ENCODE results near the gene CCDC27.

Gene CCDC27

DNA sequence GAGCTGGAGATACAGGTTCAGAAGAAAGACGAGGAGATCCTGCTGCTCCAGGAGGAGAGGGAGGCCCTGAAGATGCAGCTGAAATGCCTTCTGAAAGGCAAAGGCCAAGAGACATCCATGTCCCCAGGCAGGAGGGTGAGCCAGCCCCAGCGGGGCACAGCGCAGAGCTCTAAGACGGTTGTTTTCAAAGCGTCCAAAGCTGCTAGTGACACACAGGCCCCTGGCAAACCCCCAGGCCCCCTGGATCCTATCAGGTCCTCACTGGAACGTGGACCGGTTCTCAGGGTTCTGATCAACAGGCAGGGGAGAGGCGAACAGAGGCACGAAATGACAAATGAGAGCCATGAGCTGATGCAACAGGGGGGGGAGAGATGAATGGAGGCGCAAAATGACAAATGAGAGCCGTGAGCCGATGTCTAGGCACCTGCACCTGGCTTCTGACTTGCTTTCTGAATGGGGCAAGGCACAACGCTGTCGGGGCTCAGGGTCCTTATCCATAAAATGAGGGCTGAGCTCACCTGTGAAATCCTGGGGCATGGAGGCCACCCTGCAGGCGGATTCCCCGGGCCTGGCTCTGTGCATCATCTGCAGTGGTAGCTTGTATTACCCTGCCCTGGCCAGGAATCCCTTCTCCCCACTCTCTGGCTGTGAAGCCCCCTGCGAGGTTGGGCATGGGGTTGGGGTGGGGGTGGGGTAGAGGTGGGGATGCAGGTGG lies 9.2 kb downstream of the CCDC27 start:
- no peak for DNase-seq

DNA sequence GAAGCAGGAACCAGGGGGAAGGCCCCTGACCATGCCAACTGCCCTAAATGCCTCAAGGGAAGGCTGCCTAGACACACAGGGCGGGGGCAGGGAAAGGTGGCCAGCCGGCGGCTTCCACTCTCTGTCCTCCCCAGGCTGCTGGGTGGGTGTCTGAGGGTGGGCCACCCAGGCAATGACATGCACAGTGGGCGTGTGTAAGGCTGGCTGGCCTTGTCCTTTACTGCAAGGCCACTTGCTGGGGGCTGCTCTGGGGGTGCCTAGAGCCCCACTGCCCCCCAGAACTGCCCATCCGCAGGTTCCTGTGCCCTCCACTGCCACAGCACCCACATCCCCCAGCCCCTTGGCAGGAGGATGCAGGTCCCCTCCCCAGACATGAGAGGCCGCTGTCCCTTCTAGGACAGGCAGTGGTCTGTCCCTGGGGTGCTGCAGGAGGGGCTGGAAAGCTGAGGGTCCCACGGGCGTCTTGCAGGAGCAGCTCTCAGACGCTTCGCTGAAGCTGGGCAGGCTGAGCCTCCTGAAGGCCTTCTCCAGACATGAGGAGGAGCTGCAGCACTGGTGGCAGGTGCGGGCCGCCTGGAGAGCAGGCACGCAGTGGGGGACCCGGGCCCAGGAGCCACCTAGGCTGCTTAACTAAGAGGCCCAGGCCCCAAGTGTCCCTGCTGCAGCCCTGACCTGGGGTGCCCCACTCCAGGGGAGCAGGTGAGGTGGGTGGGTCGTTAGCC lies 10.1 kb downstream of the CCDC27 start:
- no peak for DNase-seq

DNA sequence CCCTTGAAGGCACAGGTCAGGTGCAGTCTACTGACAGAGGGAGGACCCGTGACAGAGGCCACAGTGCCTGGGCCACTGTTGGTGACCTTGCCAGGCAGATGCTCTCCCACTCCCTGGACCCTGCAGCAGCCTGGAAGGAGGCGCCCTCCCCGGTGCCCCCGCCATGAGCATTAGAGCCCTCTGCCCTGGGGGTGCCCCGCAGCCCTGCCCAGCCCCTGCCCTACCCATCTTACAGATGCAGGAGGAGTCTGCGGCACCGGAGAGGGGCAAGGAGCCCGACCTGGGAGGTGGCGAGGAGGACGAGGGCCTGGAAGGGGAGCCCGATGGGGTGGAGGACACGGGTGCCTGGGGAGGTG lies 10.6 kb downstream of the CCDC27 start:
- no peak for DNase-seq

DNA sequence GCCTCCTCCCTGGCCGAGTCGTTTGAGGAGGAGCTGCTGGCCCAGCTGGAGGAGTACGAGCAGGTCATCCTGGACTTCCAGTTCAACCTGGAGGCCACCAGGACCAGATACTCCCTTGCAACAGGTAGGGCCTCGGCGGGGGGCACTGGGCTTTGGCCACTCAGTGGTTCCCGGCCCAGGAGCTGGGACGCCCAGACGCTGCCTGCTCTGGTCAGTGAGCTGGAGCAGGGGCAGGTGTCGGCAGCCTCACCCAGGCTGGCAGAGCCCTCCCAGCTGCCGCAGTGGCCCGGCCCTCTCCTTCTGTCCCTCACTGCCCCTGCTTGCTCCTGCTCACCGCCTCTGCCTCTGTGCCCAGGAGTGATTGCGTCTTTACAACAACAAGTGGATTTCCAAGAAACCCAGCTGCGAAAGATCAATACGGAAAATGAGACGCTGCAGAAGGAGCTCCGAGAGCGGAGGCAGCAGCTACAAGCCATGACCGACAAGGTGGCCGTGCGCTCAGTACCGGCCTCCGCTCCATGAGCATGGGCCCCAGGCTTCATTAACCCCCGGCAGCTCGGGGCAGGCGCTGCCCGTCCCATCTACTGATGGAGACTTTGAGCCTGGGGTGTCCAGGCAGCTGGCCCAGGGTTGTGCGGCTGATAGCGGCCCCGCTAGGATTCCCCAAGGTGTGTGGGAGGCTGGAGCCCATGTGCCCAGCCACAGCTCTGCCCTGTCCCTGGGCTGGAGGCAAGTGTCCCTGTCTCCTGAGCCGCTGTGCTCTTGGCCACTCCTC lies 11.3 kb downstream of the CCDC27 start:
- DNase-seq = no peak

DNA sequence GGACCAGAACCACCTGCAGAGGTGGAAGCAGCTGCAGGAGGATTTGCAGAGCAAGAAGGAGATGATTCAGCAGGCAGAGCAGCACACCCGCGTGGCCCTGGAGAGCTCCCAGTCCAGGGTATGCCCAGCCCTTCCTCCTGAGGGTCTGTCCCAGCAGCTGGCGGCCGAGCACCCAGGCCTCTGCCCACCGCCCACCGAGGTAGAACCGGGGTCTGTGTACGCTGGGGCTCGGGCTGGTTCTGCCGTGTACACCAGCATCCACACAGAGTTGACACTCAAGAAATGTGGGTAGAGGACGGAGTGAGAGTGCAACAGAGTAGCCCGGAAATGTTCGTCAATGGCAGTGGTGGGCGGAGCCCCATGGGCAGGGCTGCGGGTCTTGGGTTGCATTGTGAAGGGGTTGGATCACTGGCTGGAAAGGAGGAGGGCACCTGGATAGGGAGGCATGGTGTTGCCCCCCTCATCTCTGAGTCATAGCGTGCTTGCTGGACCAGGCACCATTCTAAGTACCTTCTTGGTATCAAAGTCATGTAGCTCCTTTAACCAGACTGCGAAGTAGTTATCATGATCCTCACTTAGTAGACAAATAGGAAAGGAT lies 15.2 kb downstream of the CCDC27 start:
- no peak for DNase-seq

DNA sequence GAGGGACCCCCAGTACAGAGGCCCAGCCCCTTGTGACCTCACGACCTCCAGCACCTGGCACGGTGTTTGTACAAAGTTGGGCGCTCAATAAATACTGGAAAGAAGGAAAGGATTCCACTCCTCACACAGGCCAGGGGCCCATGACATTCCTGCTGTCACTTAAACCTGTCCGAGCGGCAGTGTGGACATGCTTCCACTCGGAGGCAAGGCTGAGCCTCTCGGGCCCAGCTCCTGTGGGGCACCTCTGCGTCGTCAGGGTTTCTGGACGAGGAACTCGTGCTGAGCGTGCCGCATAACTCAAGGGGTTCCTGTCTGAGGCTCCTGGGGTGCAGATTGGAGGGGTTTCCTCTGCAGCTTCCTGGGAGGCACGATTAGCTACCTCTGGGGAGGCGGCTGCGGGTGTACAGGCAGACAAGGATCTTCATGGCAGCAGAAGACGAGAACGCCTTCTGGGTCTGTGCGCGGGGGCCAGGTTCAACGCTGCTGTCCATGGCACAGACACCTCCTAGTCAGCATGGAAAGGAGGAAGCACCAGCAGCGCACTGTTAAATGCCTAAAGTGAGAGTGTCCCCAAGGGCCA lies 16.7 kb downstream of the CCDC27 start:
- DNase-seq = no peak

DNA sequence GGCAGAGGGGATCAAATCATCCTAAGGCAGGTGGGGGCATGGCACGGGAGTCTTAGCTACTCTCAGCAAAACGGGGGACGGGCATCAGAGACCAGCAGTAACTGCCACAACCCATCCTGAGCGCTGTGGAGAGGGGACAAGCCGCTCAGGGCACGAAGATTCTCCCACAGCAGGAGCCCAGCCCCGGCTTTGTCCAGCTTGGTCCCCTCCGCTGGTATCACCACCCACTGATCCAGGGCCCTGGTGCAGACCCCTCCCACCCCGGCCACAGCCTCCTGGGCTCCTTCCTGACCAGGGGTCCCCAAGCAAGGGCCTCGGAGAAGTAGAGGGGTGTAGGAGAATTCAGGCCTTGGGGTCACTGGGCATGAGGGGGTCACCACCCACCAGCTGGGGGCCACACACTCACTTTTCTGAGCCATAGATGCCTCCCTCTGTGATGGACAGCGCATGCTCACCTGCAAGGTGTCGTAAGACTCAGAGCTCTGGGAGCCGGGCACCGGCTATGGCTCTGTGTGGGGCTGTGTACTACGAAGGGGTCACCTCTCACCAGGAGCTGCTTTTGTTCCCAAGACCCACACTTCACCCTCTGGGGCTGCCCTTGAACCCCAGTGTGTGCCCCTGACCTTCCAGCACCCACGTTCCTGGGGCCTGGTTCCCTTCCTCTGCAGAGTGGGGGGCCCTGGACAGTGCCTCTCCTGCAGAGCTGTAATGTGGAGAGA lies 18.0 kb downstream of the CCDC27 start:
- DNase-seq = no peak

DNA sequence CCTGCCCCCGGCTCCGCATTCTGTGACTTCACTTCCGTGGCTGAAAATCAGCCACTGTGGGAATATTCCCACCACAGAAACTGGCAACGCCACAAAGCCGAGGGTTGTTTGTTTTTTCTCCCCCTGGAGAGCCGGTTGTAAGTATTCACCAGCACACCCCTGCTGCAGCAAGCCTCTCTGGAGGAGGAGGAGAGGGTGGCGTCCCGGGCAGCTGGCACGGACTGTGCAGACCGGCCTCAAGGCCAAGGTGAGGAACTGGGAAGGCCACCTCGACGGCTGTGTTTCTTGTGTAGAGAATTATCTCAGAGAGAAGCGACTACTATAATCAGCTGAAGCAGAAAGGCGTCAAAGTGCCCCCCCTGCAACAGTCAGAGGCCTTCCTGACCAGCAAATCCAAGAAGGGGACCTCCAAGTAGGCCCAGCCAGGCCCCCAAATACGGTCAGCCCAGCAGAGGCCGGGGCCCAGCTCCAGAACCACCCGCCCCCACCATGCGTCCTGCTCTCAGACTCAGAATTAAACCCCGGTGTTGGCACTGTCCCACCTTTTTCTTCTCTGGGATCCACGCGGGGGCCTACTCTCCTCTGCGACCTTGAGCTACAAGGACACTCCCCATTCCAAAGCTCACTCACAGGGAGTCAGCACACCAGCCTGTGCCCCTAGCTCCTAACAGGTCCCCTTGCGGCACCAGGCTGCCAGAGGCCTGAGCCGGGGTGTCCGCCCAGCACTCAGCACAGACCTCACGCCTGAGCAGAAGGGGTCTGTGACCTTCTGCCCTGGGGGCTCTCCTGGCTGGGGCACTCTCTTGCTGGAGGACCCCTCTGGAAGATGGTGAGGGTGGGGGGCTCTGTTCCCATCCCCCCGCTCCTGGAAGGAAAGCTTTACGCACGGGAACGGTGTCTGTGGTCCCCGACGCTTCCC lies 19.1 kb downstream of the CCDC27 start:
- DNase-seq = no peak

DNA sequence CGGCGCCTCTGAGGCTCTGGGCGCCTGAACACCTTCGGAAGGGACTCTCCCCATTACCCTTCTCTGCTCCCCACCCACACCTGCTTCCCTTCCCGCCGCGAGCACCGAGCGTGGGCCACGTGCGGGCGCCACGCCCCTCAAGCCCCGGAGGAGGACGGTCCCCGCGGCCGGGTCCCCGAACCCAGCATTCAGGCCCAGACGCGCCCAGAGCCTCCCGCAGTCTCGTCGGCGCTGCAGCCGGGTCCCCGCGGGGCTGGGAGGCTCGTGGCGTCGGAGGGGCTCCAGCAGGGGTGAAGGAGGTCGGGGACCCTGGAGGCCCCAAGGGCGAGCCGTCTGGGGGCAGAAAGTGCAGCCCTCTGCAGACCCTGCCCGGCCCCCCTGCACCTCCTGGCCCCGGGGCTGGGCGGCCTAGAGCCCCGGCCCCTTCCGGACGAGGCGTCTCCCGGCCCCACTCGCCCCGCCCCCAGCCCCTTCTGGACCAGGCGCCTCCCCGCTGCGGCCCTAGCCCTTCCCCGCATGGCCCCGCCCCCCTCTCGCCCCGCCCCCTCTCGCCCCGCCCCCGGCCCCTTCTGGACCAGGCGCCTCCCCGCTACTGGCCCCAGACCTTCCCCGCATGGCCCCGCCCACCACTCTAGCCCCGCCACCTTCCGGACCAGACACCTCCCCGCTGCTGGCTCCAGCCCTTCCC lies 19.9 kb downstream of the CCDC27 start:
- peak; percentile 92 for DNase-seq

DNA sequence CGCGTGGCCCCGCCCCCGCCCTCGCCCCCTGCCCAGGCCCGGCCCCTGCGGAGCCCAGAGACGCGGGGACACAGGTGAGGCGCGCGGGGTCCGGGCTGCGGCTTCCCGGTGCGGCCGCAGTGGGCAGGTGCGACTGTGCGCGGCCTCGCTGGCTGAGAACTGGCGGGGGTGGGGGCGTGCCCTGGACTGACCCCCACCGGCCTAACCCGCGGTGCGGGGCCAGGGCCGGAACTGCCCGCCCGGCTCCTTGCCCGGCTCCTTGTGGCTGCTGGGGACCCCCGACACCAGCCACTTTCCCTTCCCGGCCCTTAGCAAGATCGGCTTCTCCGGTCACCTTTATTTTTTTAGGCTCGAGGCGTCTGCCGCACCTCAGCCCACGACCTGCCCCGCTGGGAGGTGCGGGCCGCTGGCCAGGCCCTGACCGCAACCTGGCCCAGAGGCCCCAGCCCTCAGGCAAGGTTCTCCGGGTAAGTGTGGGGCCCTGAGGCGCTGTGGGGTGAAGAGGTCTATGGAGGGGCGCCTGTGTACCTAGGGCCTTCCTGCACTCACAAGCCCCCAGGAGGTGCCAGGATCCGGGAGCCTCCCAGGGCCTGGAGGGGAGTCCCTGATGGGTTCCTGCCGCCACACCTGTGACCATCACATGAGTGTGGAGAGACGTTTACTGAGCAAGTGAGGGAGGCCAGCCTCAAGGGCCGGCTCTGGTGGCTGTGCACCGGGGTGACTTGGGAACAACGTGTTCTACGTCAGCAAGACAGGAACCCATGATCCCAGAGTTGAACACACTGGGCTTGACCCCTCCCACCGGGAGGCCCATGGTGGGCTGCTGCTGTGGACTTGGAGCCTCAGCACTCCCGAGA lies 20.7 kb downstream of the CCDC27 start, which contains the start of gene SMIM1:
SMIM1 (plus strand) TSS at position 35 of the 857 bp plus-strand sequence. CDS start 2,625 bp downstream, outside the sequence.
- no peak for DNase-seq

DNA sequence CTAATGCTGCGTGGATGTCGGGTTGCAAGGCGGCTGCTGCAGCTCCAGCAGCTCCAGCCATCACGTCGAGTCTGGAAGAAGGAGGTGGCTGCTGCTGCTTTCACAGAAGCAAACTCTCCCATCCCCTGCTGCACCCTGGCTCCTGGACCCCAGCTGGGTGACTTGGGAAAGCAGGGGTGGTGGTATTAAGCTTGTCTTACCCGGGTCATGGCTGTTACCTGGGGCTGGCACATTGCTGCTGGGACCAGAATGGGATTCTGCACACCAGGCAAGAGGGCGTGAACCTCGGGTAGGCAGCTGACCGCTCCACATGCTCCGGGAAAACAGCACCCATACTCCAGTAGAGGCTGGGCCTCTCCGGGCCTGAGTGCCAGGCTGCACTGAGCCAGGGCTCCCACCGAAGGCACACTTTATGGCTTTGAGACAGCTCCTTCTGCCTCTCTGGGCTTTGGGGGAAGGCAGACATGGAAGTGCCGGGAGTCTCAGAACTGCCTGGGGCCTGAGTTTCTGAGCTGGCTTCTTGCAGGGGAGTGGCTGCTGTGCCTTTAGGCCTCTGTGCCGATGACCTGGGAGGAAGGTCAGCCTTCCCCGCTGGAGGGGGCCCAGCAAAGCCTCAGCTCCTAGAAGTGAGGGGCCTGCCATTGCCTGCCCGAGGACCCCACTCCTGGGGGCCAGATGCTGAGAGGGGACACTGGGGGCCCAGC lies 21.5 kb downstream of the CCDC27 start:
- DNase-seq = no peak

DNA sequence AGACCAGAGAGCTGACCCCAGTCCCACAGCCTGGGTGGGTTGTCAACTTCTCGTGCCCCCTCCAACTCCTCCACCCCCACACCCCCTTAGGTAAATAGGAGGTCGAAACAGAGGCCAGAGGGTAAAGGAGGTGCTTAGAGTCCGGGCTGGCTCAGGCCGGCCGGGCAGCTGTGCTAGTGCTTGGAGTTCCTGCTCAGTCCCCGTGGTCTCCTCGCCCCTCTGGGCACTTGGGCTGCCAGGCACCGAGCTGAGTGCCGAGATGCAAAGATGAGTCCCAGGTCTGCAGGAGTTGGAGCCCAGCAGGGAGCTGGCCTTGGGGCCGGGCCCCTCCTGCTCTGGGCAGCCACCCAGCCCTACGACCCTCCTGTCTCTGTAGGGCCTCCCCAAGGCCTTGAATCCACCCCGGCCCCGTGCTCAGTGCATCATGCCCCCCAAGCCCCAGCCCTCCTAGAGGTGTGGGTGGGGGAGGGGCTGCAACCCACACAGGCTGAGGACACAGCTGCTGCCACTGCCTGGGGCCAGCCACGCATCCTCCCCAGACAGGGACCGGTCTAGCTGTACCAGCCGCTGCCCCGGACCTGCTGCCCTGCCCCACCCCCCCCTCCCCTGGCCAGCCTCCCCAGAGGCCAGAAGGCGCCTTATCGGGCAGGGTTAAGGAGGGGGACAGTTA lies 22.2 kb downstream of the CCDC27 start:
- no peak for DNase-seq

DNA sequence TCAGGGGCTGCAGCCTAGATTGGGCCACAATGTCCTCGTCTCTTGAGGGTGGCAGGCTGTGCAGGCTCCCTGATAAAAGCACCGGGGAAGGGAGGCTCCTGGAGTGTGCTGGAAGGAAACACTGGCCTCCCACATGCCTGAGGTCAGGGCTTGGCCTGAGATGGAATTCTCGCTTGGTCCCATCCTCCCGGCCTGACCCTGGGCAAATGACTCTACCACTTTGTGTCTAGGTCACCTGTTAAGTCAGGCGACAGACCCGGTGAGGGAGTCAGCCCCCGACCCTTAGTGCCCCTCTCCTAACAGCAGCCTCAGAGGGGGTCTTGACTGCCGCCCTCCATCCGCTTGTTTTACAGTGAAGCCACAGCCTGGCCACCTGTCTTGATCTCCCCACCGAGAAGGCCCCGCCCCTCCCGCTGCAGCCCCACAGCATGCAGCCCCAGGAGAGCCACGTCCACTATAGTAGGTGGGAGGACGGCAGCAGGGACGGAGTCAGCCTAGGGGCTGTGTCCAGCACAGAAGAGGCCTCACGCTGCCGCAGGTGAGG lies 22.8 kb downstream of the CCDC27 start:
- DNase-seq = no peak

DNA sequence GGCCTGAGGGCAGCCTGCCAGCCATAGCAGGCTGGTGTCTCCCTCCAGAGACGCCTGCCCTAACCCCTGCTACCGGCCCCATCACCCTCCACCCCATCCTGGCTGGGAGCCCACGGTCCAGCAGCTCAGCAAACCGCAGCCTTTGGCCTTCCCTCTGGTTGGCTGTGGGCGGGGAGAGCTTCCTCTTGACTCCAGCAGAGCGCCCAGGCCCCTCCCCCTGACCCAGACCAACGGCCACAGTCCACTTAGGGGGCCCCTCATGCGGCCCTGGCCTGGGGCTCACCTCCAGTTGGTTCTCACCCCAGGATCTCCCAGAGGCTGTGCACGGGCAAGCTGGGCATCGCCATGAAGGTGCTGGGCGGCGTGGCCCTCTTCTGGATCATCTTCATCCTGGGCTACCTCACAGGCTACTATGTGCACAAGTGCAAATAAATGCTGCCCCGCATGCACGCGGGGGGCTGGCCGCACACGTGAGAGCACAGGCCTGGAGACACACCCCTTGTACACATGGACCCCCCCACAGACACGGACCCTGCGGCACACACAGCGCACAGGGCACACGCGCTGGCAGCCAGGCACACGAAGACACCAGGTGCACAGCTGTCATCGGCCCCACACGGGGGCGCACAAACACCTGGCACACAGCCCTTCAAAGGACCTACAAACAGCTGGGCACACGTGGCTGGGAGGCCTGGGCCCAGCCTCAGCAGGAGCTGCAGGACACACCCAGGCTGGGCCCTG lies 23.4 kb downstream of the CCDC27 start:
- peak; percentile 74 for DNase-seq

DNA sequence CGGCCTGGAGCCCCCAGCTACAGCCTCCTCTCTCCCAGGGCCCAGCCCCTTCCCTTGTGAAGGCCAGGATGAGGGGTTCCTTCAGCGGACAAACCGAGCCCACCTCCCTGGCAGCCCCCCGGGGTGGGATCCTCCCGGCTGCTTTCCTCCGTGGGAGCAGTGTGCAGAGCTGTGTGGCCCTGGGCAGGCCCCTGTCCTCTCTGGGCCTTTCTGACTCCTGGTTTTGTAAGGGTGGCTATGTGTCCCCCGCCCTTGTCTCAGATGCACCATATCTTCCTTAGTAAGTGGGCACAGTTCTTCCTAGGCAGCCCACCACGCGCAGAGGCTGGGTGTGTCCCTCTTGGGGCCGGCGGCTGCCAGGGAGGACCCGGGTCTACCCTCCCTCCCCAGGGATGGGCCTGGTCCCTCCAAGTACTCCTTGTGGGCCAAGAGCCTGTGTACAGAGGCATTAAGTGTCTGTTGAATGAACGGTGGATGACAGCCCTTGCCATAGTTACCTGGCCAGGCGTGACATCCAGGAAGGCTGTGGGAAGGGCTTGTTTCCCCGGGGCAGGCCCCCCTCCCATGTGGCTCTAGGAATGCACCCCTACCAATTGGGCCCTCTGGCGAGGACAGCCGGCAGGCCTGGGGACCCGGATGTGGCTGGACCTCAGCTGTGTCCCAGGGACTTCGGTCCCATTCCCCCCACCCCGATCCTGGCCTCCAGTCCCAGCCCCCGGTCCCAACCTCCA lies 24.1 kb downstream of the CCDC27 start:
- DNase-seq = no peak

DNA sequence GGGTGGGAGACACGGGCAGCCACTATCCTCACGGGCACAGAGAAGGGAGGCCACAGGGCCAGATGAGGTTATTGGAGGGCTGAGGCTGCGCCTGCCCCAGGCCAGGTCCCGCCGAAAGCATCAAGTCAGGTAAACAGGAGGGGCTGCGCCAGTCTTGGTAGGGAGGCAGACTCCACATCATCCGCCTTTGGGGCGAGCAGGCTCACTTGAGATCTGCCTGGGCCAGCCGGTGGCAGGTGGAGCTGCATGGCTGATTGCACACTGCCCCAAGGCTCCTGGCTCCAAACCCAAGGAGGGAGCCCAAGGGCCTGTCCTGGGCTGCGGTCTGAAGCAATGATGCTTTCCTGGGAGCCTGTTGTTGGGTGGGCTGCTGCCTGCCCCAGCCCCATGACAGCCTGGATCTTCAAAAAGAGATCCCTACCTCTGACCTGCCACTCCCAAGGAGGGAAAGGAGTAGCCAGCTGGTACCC lies 24.9 kb downstream of the CCDC27 start:
- DNase-seq = no peak

Data from activated CD4-positive, alpha-beta T cell treated with anti-CD3 and anti-CD28 coated beads, Interleukin-2, Interleukin-6, amounts not matched to agents 100 ng/mL and 50 ng/mL, durations not matched to agents 16 hours and 8 hours (primary cell).